Hepatocyte (in vitro differentiated cells): ENCODE data around the gene MDFIC2.

Experiments
- EZH2 ChIP-seq: fragments of 200-600 bp; sonication (generic); IDR thresholded peaks from 2 replicates; pipeline ENCODE4 v1.6.1; 2016; ENCODE audit warnings: antibody characterized with exemption, mild to moderate bottlenecking, borderline replicate concordance
- EZH2phosphoT487 ChIP-seq: fragments of 200-600 bp; sonication (generic); IDR thresholded peaks from one replicate; pipeline ENCODE4 v1.6.1; 2018; ENCODE audit warnings: antibody characterized with exemption, mild to moderate bottlenecking, low read depth, moderate library complexity; ENCODE audit not compliant: unreplicated experiment, severe bottlenecking
- TF ChIP-seq, protein P1 (sequence below): fragments of 200-600 bp; sonication (generic); IDR thresholded peaks from 2 replicates; pipeline ENCODE4 v1.5.1; 2016; ENCODE audit warnings: antibody characterized with exemption, mild to moderate bottlenecking; ENCODE audit not compliant: poor library complexity

DNA sequence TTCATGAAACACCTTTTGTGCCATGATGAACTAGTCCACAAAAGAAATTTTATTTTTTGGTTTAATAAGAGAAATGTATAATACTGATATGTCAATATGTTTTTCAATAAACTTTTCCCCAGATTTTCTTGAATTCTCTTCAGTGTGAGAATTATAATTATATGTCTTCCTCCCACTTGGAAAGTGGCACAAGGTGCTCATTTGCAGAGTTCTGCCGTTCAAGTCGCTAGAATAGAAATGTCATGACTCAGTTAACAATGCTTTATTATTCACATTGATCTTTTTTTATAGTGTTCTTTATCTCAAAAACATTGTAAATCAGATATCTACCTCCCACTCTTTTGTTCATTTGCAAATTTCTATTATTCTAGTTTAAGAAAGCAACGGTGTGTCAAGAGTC is 87.3 kb downstream of the MDFIC2 start:
- TF ChIP-seq, protein P1, sequence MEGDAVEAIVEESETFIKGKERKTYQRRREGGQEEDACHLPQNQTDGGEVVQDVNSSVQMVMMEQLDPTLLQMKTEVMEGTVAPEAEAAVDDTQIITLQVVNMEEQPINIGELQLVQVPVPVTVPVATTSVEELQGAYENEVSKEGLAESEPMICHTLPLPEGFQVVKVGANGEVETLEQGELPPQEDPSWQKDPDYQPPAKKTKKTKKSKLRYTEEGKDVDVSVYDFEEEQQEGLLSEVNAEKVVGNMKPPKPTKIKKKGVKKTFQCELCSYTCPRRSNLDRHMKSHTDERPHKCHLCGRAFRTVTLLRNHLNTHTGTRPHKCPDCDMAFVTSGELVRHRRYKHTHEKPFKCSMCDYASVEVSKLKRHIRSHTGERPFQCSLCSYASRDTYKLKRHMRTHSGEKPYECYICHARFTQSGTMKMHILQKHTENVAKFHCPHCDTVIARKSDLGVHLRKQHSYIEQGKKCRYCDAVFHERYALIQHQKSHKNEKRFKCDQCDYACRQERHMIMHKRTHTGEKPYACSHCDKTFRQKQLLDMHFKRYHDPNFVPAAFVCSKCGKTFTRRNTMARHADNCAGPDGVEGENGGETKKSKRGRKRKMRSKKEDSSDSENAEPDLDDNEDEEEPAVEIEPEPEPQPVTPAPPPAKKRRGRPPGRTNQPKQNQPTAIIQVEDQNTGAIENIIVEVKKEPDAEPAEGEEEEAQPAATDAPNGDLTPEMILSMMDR: no peak
- no peak for TF ChIP-seq EZH2
- TF ChIP-seq EZH2phosphoT487: no peak
